HUES64 (cell line): Measurements from ENCODE around the gene IST1.
"Not testable (repeated sequence)": the region's sequence is repeated elsewhere in the genome, so short reads cannot be mapped to it uniquely, and the experiment has no call there.

Experiments used
- H3K27ac ChIP-seq: 2 replicates; pipeline ENCODE4 v1.7.0; 2013; ENCODE audit warnings: low read depth, low read length, inconsistent platforms
- H3K27me3 ChIP-seq: 2 replicates; pipeline ENCODE4 v1.6.1; 2013; ENCODE audit warnings: mild to moderate bottlenecking, low read length; ENCODE audit not compliant: insufficient read depth
- H3K36me3 ChIP-seq: 2 replicates; pipeline ENCODE4 v1.6.1; 2013; ENCODE audit warnings: mild to moderate bottlenecking, low read length; ENCODE audit not compliant: insufficient read depth
- H3K4me1 ChIP-seq: 2 replicates; pipeline ENCODE4 v1.6.1; 2013; ENCODE audit warnings: mild to moderate bottlenecking, low read length, moderate library complexity; ENCODE audit not compliant: insufficient read depth
- H3K4me3 ChIP-seq: 2 replicates; pipeline ENCODE4 v1.5.1; 2013; ENCODE audit warnings: mild to moderate bottlenecking, low read length, moderate library complexity
- H3K9ac ChIP-seq: 2 replicates; pipeline ENCODE4 v1.6.1; 2013; ENCODE audit warnings: mild to moderate bottlenecking, low read depth, low read length
- H3K9me3 ChIP-seq: 2 replicates; pipeline ENCODE4 v1.6.1; 2013; ENCODE audit warnings: low read depth, low read length; ENCODE audit not compliant: insufficient read depth
- whole genome bisulfite sequencing: fragments of 150-250, 120-280 bp; methylation state at CpG from one replicate; pipeline ENCODE4 v1.1.7; 2013; ENCODE audit warnings: missing lambda C conversion rate; 5-methylcytosine and 5-hydroxymethylcytosine counted together

Gene IST1

DNA sequence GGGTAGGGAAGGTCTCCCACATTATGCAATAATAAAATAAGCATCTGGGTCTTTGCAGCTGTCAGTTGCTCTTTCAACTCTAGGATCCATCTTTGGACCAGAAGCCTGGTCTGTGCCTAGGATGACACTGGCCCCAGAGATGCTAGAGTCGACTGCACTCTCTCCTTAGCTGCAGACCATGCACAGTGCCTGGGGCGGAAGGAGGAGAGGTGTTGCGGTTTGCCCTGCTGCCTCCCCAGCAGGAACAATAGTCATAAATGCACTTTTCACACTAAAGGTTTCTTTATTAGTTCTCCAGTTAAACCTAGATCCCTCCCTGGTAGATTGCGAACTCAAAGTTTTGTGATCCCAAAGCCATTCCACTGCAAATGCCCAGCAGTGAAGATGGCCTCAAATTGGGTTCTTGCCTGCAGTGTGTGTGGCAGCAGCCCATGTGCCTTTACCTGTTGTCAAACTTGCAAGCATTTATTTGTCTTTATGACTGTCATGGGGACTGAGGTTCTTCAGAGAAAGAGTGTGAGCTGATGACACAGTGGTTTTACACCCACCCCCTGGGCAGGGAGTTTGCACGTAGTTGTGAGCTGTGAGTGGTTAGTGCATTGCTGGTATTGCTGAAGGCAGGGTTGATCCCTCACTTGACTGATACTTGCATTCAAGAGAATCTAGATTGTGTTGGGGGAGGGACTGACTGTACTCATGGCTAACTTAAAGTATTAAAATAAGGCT lies 39.2 kb upstream of the IST1 start:
- Histone ChIP-seq H3K9ac (no peak overlapping the region), H3K4me1 (no peaks in the 10 kb centered on the region), H3K9me3 (no peaks in the 10 kb centered on the region), H3K36me3 (peaks cover 46% of the 10 kb centered on the region), H3K27ac (no peak overlapping the region), H3K27me3 (no peaks in the 10 kb centered on the region), H3K4me3 (no peak overlapping the region)
- 92% methylated on average over 5 of the region's 5 CpGs for WGBS

DNA sequence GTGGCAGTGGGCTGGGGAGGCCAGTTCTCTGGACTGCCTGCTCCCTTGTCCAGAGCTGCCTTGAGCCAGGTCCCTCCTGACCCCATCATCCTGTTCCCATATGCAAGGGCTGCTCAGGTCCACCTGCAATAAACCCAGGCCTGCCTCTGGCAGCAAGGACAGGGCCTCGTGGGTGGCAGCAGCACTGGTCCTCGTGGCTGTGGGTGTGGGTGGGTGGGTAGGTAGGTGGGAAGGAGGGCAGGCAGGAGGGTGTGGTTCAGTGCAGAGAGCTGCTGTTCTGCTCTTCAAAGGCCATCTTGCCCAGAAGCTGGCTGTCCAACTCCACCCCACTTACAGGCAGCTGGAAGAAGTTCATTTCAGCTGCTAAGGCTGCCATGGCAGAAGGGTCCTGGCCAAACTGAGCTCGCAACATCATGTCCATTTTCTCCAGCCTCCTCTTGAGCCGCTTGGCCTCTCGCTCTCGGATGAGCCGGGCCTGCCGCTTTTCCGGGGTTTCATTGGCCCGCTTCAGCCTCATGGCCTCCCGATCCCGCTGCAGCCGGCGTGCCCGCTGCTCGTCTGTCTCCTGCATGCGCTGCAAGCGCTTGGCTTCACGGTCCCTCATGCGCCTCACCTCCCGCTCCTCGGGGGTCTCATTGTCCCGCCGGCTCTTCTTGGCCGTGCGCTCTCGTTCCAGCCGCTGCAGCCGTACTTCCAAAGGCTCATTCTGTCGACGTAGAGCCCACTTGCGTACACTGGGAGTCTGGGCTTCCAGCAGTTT lies 35.4 kb upstream of the IST1 start:
- 95% methylated on average over 32 of the region's 32 CpGs for WGBS
- H3K9ac ChIP-seq, result no peak overlapping the region
- H3K27me3 ChIP-seq, result no peaks in the 10 kb centered on the region
- no peaks in the 10 kb centered on the region for H3K9me3 ChIP-seq
- H3K4me1 ChIP-seq, result no peaks in the 10 kb centered on the region
- no peak overlapping the region for H3K4me3 ChIP-seq
- H3K36me3 ChIP-seq, result peaks cover 57% of the 10 kb centered on the region
- no peak overlapping the region for H3K27ac ChIP-seq

DNA sequence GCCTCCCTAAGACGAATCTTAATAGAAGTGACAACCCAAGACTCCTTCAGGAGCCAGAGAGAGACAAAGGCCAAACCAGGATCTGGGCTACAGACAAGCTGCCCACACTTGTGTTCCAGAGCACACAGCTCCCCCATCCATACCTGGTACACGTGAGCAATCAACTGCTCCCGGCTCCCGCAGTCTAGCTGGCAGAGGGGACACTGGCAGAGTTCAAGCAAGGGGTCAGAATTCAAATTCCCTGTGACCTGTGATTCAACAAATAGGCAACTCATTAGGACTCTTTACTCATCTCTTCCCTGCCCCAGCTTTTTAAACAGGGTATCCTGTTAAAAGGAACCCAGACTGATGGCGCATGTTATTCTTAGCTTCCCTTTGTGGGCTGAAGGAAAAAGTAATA lies 31.3 kb upstream of the IST1 start:
- 95% methylated on average over 5 of the region's 5 CpGs for WGBS
- Histone ChIP-seq H3K4me1 (no peaks in the 10 kb centered on the region), H3K27me3 (no peaks in the 10 kb centered on the region), H3K27ac (no peak overlapping the region), H3K36me3 (peaks cover 82% of the 10 kb centered on the region), H3K9me3 (no peaks in the 10 kb centered on the region), H3K9ac (no peak overlapping the region), H3K4me3 (no peak overlapping the region)

DNA sequence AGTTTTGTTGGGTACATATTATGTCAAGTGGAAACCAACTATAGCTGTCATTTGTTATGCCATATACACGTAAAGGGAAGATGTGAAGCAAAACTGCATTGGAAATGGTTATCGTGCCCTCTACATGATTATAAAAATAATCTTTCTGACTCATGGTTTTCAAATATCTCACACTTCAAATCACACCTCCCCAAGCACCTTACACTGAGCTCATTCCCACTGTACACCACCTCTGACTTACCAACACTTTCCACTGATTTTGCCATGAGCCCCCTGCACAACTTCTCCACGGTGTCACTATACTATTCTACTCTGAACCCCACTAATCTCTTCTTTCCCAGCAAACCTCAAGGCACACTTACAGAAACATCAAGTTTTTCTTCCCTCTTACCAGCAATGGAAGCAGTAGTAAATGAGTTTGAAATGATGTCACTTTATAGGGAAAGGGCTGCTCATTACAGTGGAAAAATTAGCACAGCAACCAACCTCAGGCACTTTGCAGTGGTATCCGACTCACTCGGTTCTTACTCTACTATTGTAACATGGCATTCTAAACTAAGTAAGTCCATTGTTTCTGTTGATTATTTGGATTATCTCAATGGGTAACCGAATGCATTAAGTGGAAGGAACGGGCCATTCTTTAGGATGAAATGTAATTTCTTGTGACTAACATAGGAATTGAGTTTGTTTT lies 30.0 kb upstream of the IST1 start:
- WGBS, result 89% methylated on average over 6 of the region's 7 CpGs
- Histone ChIP-seq H3K4me1 (no peaks in the 10 kb centered on the region), H3K36me3 (peaks cover 73% of the 10 kb centered on the region)

DNA sequence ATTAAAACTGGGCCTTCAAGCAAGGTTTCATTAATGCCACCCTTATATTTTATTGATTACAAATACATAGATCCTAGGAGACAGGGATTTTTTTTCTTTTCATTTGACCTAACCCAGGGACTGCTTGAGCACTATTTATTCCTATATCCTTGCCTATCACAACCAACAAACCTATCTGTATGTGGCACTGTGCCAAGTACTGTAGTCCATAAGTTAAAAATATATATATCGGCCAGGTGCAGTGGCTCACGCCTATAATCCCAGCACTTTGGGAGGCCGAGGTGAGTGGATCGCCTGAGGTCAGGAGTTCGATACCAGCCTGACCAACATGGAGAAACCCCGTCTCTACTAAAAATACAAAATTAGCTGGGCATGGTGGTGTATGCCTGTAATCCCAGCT lies 28.2 kb upstream of the IST1 start:
- H3K27ac ChIP-seq, H3K4me3 ChIP-seq, H3K4me1 ChIP-seq, H3K9me3 ChIP-seq, H3K27me3 ChIP-seq, H3K9ac ChIP-seq: not testable (repeated sequence)
- peaks cover 65% of the 10 kb centered on the region for H3K36me3 ChIP-seq
- WGBS, result 96% methylated on average over 6 of the region's 6 CpGs

More for the DNA sequence above, 30.0 kb upstream of the IST1 start:
- H3K27ac ChIP-seq, result no peak overlapping the region
- no peaks in the 10 kb centered on the region for H3K9me3 ChIP-seq
- H3K4me3 ChIP-seq, result no peak overlapping the region
- H3K9ac ChIP-seq, result no peak overlapping the region
- no peaks in the 10 kb centered on the region for H3K27me3 ChIP-seq

DNA sequence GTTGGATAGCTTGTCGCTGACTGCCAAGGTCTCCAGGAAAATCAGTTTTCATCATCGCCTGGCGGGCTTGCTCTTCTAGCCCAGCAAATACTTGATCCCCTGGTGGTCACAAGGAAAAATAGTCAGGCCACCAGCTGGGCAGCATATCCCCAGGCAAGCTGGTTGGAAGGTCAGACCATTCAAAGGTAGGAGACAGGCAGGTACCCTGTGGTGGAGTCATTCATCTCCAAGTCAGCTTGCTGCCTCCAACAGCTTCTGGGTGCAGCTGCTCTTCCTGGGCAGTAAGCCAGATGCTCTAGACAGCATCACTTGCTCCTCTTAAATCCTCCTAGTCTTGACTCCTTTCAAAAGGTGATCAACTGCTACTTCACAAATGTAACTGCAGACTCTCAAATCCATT lies 27.4 kb upstream of the IST1 start:
- Histone ChIP-seq H3K4me3 (no peak overlapping the region), H3K36me3 (peaks cover 58% of the 10 kb centered on the region), H3K9me3 (no peaks in the 10 kb centered on the region), H3K27ac (0 out of 2 replicates have a peak overlapping the region, but pooled peaks have one; percentile 13), H3K27me3 (no peaks in the 10 kb centered on the region), H3K9ac (no peak overlapping the region), H3K4me1 (no peaks in the 10 kb centered on the region)
- 90% methylated on average over 3 of the region's 3 CpGs for WGBS

DNA sequence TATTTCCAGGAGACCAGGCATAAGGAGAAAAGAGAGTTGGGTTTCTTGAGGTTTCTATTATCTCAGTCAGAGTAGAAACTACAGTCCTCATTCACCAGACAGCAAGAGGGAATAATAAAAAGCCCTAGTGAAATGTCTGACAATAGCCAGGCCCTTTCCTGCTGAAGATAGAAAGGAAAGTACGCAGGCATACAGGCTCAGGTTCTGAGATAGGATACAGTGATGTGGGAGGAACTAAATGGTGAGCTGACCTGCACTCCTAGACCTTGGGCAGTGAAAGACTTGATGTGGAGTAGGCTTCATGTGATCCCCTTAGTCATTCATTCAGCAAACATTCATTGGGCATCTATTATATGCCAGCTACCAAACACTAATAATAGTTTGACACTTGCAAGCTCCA lies 26.2 kb upstream of the IST1 start:
- WGBS, result 91% methylated on average over 1 of the region's 1 CpG
- Histone ChIP-seq H3K4me1 (no peaks in the 10 kb centered on the region), H3K27ac (no peak overlapping the region), H3K9ac (no peak overlapping the region), H3K9me3 (no peaks in the 10 kb centered on the region), H3K4me3 (no peak overlapping the region), H3K27me3 (no peaks in the 10 kb centered on the region), H3K36me3 (peaks cover 50% of the 10 kb centered on the region)

DNA sequence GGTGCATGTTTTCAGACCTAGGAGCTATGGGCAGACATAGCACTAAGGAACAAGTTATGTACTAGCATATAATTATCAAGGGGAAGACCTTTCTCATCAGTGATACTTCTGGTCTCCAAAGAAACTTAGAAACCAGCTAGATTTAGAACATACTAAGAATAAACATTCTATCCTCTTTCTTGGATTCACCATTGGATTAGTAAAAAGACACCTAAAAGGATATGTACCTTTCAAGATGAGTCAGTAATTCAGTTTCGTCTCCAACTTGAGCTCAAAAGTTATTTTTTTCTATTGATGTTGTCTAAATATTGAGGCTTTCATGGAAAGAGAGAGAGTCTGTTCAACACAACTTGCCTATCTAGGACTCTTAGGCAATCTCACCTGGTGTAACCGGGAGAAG lies 24.5 kb upstream of the IST1 start:
- H3K36me3 ChIP-seq, result peaks cover 41% of the 10 kb centered on the region
- no peaks in the 10 kb centered on the region for H3K27me3 ChIP-seq
- H3K9ac ChIP-seq, result no peak overlapping the region
- H3K4me1 ChIP-seq, result no peaks in the 10 kb centered on the region
- no peak overlapping the region for H3K27ac ChIP-seq
- no peak overlapping the region for H3K4me3 ChIP-seq
- 100% methylated on average over 2 of the region's 2 CpGs for WGBS
- no peaks in the 10 kb centered on the region for H3K9me3 ChIP-seq

DNA sequence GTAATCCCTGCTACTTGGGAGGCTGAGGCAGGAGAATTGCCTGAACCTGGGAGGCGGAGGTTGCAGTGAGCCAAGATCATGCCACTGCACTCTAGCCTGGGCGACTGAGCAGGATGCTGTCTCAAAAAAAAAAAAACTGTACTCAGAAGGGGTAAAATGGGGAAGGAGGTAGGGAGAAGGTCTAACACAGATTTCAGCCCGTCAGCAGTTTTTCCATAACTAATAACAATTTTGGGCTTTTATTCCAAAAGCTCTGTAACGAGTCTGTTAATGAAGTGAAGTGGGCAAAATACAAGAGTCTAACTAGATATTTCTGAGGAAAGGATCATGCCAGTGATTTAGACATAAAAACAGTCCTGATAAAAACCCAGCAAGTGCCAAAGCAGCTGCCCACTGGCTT lies 22.1 kb upstream of the IST1 start:
- H3K4me3 ChIP-seq, result no peak overlapping the region
- H3K9ac ChIP-seq, result no peak overlapping the region
- no peaks in the 10 kb centered on the region for H3K4me1 ChIP-seq
- no peaks in the 10 kb centered on the region for H3K9me3 ChIP-seq
- 95% methylated on average over 3 of the region's 4 CpGs for WGBS
- peaks cover 35% of the 10 kb centered on the region; the same call in 1 of the 2 replicates for H3K36me3 ChIP-seq
- no peak overlapping the region for H3K27ac ChIP-seq
- H3K27me3 ChIP-seq, result no peaks in the 10 kb centered on the region

DNA sequence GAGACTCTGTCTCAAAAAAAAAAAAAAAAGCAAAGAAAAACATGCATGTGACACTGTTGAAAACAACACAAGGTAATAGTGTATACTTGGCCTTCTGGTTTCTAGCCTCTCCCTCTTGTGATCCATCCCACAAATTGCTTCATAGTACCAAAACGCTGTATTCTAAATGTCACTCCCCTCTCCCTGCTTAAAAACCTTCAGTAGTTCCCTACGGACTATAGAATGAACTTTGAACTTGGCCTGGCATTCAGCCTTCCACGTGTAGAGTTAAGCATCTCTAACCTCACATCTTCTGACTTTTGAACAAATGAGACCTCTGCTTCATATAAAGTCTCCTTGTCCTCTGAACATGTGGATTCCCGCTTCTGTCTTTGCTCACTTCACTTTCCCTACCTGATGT lies 16.4 kb upstream of the IST1 start:
- H3K9me3 ChIP-seq, result no peaks in the 10 kb centered on the region
- WGBS, result 70% methylated on average over 4 of the region's 4 CpGs
- H3K27ac ChIP-seq, result no peak overlapping the region
- H3K4me1 ChIP-seq, result peaks cover 12% of the 10 kb centered on the region
- no peaks in the 10 kb centered on the region for H3K27me3 ChIP-seq
- peaks cover 55% of the 10 kb centered on the region for H3K36me3 ChIP-seq
- no peak overlapping the region for H3K9ac ChIP-seq
- H3K4me3 ChIP-seq, result no peak overlapping the region

DNA sequence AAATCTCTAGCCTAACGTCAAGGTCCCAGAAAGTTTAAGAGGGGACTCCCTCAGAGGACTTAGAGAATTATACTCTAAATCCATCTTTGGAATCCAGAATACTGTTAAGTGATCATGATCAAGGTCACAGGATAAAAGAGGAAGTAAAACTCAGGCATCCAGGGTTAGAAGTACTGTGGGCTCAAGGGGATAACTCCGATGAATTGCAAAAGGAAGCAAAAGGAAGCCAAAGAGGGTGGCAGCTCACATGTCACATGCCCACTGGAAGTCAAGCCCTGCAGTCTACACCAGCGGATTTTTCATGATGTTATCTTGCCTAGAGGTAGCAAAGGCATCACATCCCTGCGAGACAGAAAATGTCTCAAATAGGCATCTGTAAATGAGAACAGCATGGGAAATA lies 15.2 kb upstream of the IST1 start:
- H3K36me3 ChIP-seq, result peaks cover 48% of the 10 kb centered on the region
- no peak overlapping the region for H3K27ac ChIP-seq
- no peaks in the 10 kb centered on the region for H3K9me3 ChIP-seq
- H3K27me3 ChIP-seq, result no peaks in the 10 kb centered on the region
- 95% methylated on average over 3 of the region's 4 CpGs for WGBS
- H3K4me1 ChIP-seq, result peaks cover 12% of the 10 kb centered on the region
- H3K9ac ChIP-seq, result no peak overlapping the region
- H3K4me3 ChIP-seq, result no peak overlapping the region
